Fibroblast of lung (primary cell): ENCODE results near the gene GATA3.

Experiments used
- EZH2 ChIP-seq: IDR thresholded peaks from 2 replicates; pipeline ENCODE4 v1.5.1; 2012; ENCODE audit warnings: low read length, control low read depth, mild to moderate bottlenecking; ENCODE audit errors: missing control alignments
- TF ChIP-seq, protein P1 (sequence below), 2 donors: IDR thresholded peaks in 1 of 2; conservative IDR thresholded peaks in 1 of 2; 1 replicate in 1 of 2; 2 replicates in 1 of 2; pipeline ENCODE4 v1.5.1; 2011 to 2012; ENCODE audit warnings: low read length in 2 of 2, control low read depth in 1 of 2, inconsistent platforms in 1 of 2, low read depth in 1 of 2, mild to moderate bottlenecking in 1 of 2

DNA sequence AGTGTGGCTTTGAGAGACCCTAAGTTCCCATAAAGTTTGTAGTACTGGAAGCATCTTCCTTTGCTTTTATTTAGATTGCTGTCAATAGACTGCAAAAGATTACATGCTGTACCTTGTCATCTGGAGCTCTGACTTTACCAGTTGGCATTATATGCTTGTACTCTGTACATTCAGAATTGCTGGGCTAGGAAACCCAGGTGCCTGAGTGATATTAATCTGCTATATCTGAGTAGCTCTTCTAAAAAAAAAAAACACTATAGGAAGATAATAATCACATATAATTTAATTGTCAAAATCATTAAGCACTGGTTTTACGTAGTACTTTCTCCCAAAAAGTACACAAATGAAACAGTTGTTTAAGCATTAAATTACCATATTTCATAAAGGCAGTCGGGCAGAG lies 12.3 kb downstream of the GATA3 start:
- TF ChIP-seq, protein P1, sequence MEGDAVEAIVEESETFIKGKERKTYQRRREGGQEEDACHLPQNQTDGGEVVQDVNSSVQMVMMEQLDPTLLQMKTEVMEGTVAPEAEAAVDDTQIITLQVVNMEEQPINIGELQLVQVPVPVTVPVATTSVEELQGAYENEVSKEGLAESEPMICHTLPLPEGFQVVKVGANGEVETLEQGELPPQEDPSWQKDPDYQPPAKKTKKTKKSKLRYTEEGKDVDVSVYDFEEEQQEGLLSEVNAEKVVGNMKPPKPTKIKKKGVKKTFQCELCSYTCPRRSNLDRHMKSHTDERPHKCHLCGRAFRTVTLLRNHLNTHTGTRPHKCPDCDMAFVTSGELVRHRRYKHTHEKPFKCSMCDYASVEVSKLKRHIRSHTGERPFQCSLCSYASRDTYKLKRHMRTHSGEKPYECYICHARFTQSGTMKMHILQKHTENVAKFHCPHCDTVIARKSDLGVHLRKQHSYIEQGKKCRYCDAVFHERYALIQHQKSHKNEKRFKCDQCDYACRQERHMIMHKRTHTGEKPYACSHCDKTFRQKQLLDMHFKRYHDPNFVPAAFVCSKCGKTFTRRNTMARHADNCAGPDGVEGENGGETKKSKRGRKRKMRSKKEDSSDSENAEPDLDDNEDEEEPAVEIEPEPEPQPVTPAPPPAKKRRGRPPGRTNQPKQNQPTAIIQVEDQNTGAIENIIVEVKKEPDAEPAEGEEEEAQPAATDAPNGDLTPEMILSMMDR (conservative IDR thresholded peaks at IDR 0.05 in 1 of 2, IDR thresholded peaks at IDR 0.05 in 1 of 2; ENCODE audit: low read depth in 1 of 2, low read length in 2 of 2), result no peak
- TF ChIP-seq EZH2, result no peak
